HCT116 (cell line): ENCODE measurements around the gene DYNC2I2. TPM values are rescaled to one million over a fixed set of nuclear protein-coding genes. Genes with fewer than 3 reads are reported as not detected.
A peak's percentile ranks its signal among the peaks of the same experiment; 100 is the strongest.

Experiments
- ATAC-seq: fragments of 200-7000 bp; cut with Tn5 transposase; 2 replicates; pipeline ENCODE4 v1.9.1; 2020; ENCODE audit warnings: mild to moderate bottlenecking, moderate library complexity
- BruUV-seq: library from RNA; stranded (reverse); fragments of 400-500 nt; replicated peaks from 2 replicates; lab custom pipeline; 2021; lab: Mats Ljungman, UMichigan
- CTCF ChIA-PET: fragments of 300-600 bp; sonication (Branson Sonifier 250); formaldehyde crosslinking; loops from one replicate; lab custom pipeline; 2021; ENCODE audit warnings: antibody characterized with exemption; lab: Charles Lee
- POLR2A ChIA-PET: fragments of 300-600, 350-600 bp; sonication (Branson Sonifier 250); formaldehyde crosslinking; loops from one replicate; lab custom pipeline; 2021; ENCODE audit warnings: antibody characterized with exemption; lab: Charles Lee
- RAD21 ChIA-PET, 2 experiments: fragments of 300-600 bp; sonication (Branson Sonifier 250); formaldehyde crosslinking; loops; one replicate each; lab custom pipeline; 2023; ENCODE audit warnings: low total read pairs in 2 of 2; ENCODE audit not compliant: uncharacterized antibody in 2 of 2, unreplicated experiment in 2 of 2, low non-redundant PET in 1 of 2; lab: Charles Lee
- DNase-seq: peaks from one replicate; pipeline ENCODE4 v3.0.0-alpha.2; 2010; ENCODE audit warnings: low read depth, low spot score
- H2AFZ ChIP-seq: fragments of 200-600 bp; shearing (Covaris generic), sonication (generic); 2 replicates; pipeline ENCODE4 v1.6.1; 2017; ENCODE audit warnings: low read depth, mixed run types, mixed read lengths, antibody characterized with exemption, low read length; ENCODE audit not compliant: poor library complexity, severe bottlenecking
- H3K27ac ChIP-seq: 2 replicates; pipeline ENCODE4 v1.5.1; 2012; ENCODE audit warnings: low read depth, low read length
- H3K27me3 ChIP-seq: fragments of 200-600 bp; sonication (generic); 2 replicates; pipeline ENCODE4 v1.6.1; 2016; ENCODE audit warnings: mixed run types, low read length, mixed read lengths; ENCODE audit not compliant: insufficient read depth
- H3K36me3 ChIP-seq, 2 experiments: fragments of 200-500 bp in 1 of 2; fragments of 200-600 bp in 1 of 2; sonication (Bioruptor generic) in 1 of 2; sonication (generic) in 1 of 2; 2 replicates each; pipeline versions ENCODE4 v1.5.1 to v1.6.1; 2014 to 2016; ENCODE audit warnings: low read length in 2 of 2, inconsistent platforms in 1 of 2, mixed read lengths in 1 of 2, mixed run types in 1 of 2; ENCODE audit not compliant: insufficient read depth in 2 of 2, control insufficient read depth in 1 of 2
- H3K4me1 ChIP-seq, 2 experiments: fragments of 200-600 bp in 1 of 2; sonication (generic) in 1 of 2; 2 replicates each; pipeline versions ENCODE4 v1.5.1 to v1.6.1; 2012 to 2017; ENCODE audit warnings: low read length in 2 of 2, inconsistent platforms in 1 of 2, mild to moderate bottlenecking in 1 of 2, mixed read lengths in 1 of 2, mixed run types in 1 of 2, moderate library complexity in 1 of 2; ENCODE audit not compliant: insufficient read depth in 2 of 2, control insufficient read depth in 1 of 2
- H3K4me2 ChIP-seq: fragments of 200-600 bp; sonication (generic); 2 replicates; pipeline ENCODE4 v1.6.1; 2017; ENCODE audit warnings: mixed run types, low read length, mixed read lengths
- H3K4me3 ChIP-seq, 2 experiments: fragments of 200-600 bp in 1 of 2; sonication (generic) in 1 of 2; replicated peaks in 1 of 2; 2 replicates each; pipeline ENCODE4 v1.5.1; 2011 to 2016; ENCODE audit warnings: low read length in 2 of 2, control low read depth in 1 of 2, low read depth in 1 of 2, mild to moderate bottlenecking in 1 of 2, mixed read lengths in 1 of 2, mixed run types in 1 of 2
- H3K79me2 ChIP-seq: fragments of 200-600 bp; sonication (generic); 2 replicates; pipeline ENCODE4 v1.6.1; 2017; ENCODE audit warnings: mild to moderate bottlenecking, mixed run types, low read length, moderate library complexity, mixed read lengths; ENCODE audit not compliant: insufficient read depth
- H3K9ac ChIP-seq: fragments of 200-600 bp; sonication (generic); 2 replicates; pipeline ENCODE4 v1.6.1; 2016; ENCODE audit warnings: low read length, mixed read lengths
- H3K9me2 ChIP-seq: fragments of 200-600 bp; sonication (generic), shearing (Covaris generic); 2 replicates; pipeline ENCODE4 v1.6.1; 2017; ENCODE audit warnings: mixed run types, mild to moderate bottlenecking, moderate library complexity; ENCODE audit not compliant: insufficient read depth
- H3K9me3 ChIP-seq, 2 experiments: fragments of 200-500 bp in 1 of 2; fragments of 200-600 bp in 1 of 2; sonication (Bioruptor generic) in 1 of 2; sonication (generic) in 1 of 2; 2 replicates each; pipeline ENCODE4 v1.6.1; 2014 to 2017; ENCODE audit warnings: low read length in 2 of 2, mixed read lengths in 2 of 2, inconsistent platforms in 1 of 2, low read depth in 1 of 2, mild to moderate bottlenecking in 1 of 2, mixed run types in 1 of 2, moderate library complexity in 1 of 2; ENCODE audit not compliant: control insufficient read depth in 1 of 2, insufficient read depth in 1 of 2
- H4K20me1 ChIP-seq: fragments of 200-600 bp; sonication (generic), shearing (Covaris generic); 2 replicates; pipeline ENCODE4 v1.6.1; 2017; ENCODE audit warnings: mixed run types, mild to moderate bottlenecking, moderate library complexity; ENCODE audit not compliant: insufficient read depth
- CTCF ChIP-seq, 3 experiments: fragments of 200-600 bp in 1 of 3; sonication (generic) in 1 of 3; IDR thresholded peaks in 2 of 3; conservative IDR thresholded peaks in 1 of 3; 2 replicates each; pipeline ENCODE4 v1.5.1; 2012 to 2017; ENCODE audit warnings: low read depth in 2 of 3, low read length in 2 of 3, antibody characterized with exemption in 1 of 3, borderline replicate concordance in 1 of 3, control low read depth in 1 of 3, mild to moderate bottlenecking in 1 of 3, mixed read lengths in 1 of 3, mixed run types in 1 of 3, moderate library complexity in 1 of 3; ENCODE audit not compliant: insufficient read depth in 1 of 3
- EGR1 ChIP-seq: IDR thresholded peaks from 2 replicates; pipeline ENCODE4 v1.6.1; 2012; ENCODE audit warnings: low read depth
- ELF1 ChIP-seq: IDR thresholded peaks from 2 replicates; pipeline ENCODE4 v1.6.1; 2012; ENCODE audit warnings: low read depth, borderline replicate concordance
- EZH2 ChIP-seq: fragments of 200-600 bp; sonication (generic); IDR thresholded peaks from 2 replicates; pipeline ENCODE4 v1.6.1; 2017; ENCODE audit warnings: antibody characterized with exemption, mixed run types
- EZH2phosphoT487 ChIP-seq: fragments of 200-600 bp; IDR thresholded peaks from 2 replicates; pipeline ENCODE4 v1.6.1; 2018; ENCODE audit warnings: antibody characterized with exemption, borderline replicate concordance
- JUND ChIP-seq: IDR thresholded peaks from 2 replicates; pipeline ENCODE4 v1.6.1; 2012
- POLR2A ChIP-seq: IDR thresholded peaks from 2 replicates; pipeline ENCODE4 v1.7.0; 2011; ENCODE audit warnings: borderline replicate concordance; ENCODE audit not compliant: insufficient read depth, insufficient read length; ENCODE audit errors: extremely low read depth
- POLR2AphosphoS5 ChIP-seq: IDR thresholded peaks from 2 replicates; pipeline ENCODE4 v1.6.1; 2011; ENCODE audit warnings: mild to moderate bottlenecking, low read depth, low read length, moderate library complexity
- SRF ChIP-seq: IDR thresholded peaks from 2 replicates; pipeline ENCODE4 v1.6.1; 2012; ENCODE audit warnings: low read depth
- YY1 ChIP-seq: IDR thresholded peaks from 2 replicates; pipeline ENCODE4 v1.6.1; 2011; ENCODE audit warnings: low read length, low read depth, moderate library complexity, mild to moderate bottlenecking; ENCODE audit not compliant: insufficient replicate concordance; ENCODE audit errors: extremely low read depth
- ZBTB33 ChIP-seq: IDR thresholded peaks from 2 replicates; pipeline ENCODE4 v1.6.1; 2011; ENCODE audit warnings: mild to moderate bottlenecking, low read length, moderate library complexity; ENCODE audit not compliant: insufficient replicate concordance; ENCODE audit errors: extremely low read depth
- ZNF274 ChIP-seq: fragments of 200-500 bp; sonication (Bioruptor generic); IDR thresholded peaks from 2 replicates; pipeline ENCODE4 v1.6.1; 2014; ENCODE audit warnings: mild to moderate bottlenecking, low read depth, low read length, inconsistent platforms
- intact Hi-C: fragments of 100-400 bp; cut with micrococcal nuclease; formaldehyde crosslinking; loops from 2 replicates; pipeline ENCODE4 v1.10.0; 2022
- total RNA-seq: library from RNA; stranded (reverse); gene quantifications from one replicate; pipeline ENCODE4 v1.2.1, GENCODE V29; 2021; ENCODE audit not compliant: unreplicated experiment
- TF ChIP-seq, protein P1 (sequence below): IDR thresholded peaks from 2 replicates; pipeline ENCODE4 v1.6.1; 2012

Gene DYNC2I2
- total RNA-seq, 1 experiment from 2014 or later = 155 TPM

- Histone ChIP-seq H3K4me2 (peak overlapping the region; percentile 83), H3K79me2 (peaks cover 68% of the 10 kb centered on the region), H3K27me3 (no peaks in the 10 kb centered on the region), H3K9me2 (no peaks in the 10 kb centered on the region), H3K4me1 (peaks cover 28 to 48% of the 10 kb centered on the region in 2 experiments), H3K9ac (peak overlapping the region; percentile 99), H4K20me1 (peaks cover 6% of the 10 kb centered on the region; the same call in 1 of the 2 replicates), H3K4me3 (0 out of 4 replicates have a peak overlapping the region, but pooled peaks of 1 of the 2 experiments have one; percentile 96), H2AFZ (no peak overlapping the region), H3K36me3 (peaks cover under 1 to 8% of the 10 kb centered on the region in 2 experiments; a peak in 2 of 4 replicates), H3K27ac (peak overlapping the region; percentile 94), H3K9me3 (no peaks in the 10 kb centered on the region)
- POLR2A ChIA-PET = interaction anchor here (1.9 to 3.4 kb wide), 4 partner anchors 11 to 144 kb away, joined by 5 to 24 read pairs (median 17); partner anchors contain the start of genes SPOUT1 and ZDHHC12
- RAD21 ChIA-PET = no interaction called here
- TF ChIP-seq JUND (no peak), ZNF274 (no peak), EZH2phosphoT487 (no peak), YY1 (no peak), ELF1 (no peak), EZH2 (no peak), POLR2AphosphoS5 (no peak), EGR1 (no peak), SRF (no peak), ZBTB33 (no peak), POLR2A (no peak), CTCF (IDR thresholded peaks at IDR 0.05 in 2 of 3, conservative IDR thresholded peaks at IDR 0.05 in 1 of 3; ENCODE audit: borderline replicate concordance in 1 of 3, insufficient read depth in 1 of 3, low read depth in 2 of 3, low read length in 2 of 3) (no peak)
- TF ChIP-seq, protein P1, sequence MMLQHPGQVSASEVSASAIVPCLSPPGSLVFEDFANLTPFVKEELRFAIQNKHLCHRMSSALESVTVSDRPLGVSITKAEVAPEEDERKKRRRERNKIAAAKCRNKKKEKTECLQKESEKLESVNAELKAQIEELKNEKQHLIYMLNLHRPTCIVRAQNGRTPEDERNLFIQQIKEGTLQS = no peak
- no peak for DNase-seq
- CTCF ChIA-PET = interaction anchor here (2.2 to 2.6 kb wide), 2 partner anchors 16 to 50 kb away, joined by 9 to 14 read pairs; partner anchors contain the start of gene PKN3
- intact Hi-C loops = no loop called here
- no TSS peak for BruUV-seq
- ATAC-seq = no peak
Measured at GRCh38 chr9:128685636-128686489, 29.2 kb upstream of the DYNC2I2 start.
